Stimulated activated CD8-positive, alpha-beta memory T cell treated with anti-CD3 and anti-CD28 coated beads, Interleukin-2, amount 100 ng/mL, for 1 hour (primary cell): ENCODE measurements around the gene TRIM49.
"Not testable (repeated sequence)": the region's sequence is repeated elsewhere in the genome, so short reads cannot be mapped to it uniquely, and the experiment has no call there.

Experiments used
- DNase-seq, 2 donors: peaks; one replicate each; pipeline ENCODE4 v3.0.0-alpha.2; 2020; ENCODE audit warnings: low read depth in 2 of 2

TRIM49 gene

GRCh38 chr11:89808475-89808874 lies at the start of gene TRIM49:
Gene TRIM49 (minus strand): TSS chr11:89808575. CDS start chr11:89804469, 4,106 bp downstream.
- DNase-seq = not testable (repeated sequence)

- DNase-seq = not testable (repeated sequence)
Observed at GRCh38 chr11:89826694-89827093, 18.3 kb upstream of the TRIM49 start.

- not testable (repeated sequence) for DNase-seq
Observed at GRCh38 chr11:89820008-89820407, 11.6 kb upstream of the TRIM49 start.

GRCh38 chr11:89813535-89813934 lies 5.2 kb upstream of the TRIM49 start:
- DNase-seq = not testable (repeated sequence)

GRCh38 chr11:89787506-89788063 lies 20.8 kb downstream of the TRIM49 start:
- DNase-seq = not testable (repeated sequence)

- not testable (repeated sequence) for DNase-seq
Observed at GRCh38 chr11:89785726-89786125, 22.6 kb downstream of the TRIM49 start.

GRCh38 chr11:89750822-89751221 lies 57.6 kb downstream of the TRIM49 start:
- DNase-seq = not testable (repeated sequence)
